K562 (cell line): ENCODE measurements around the gene MOSPD2.

ENCODE experiments used
- CBFB ChIP-seq: sonication (generic); formaldehyde crosslinking; IDR thresholded peaks from 2 replicates; pipeline ENCODE4 v1.4.0; 2020; ENCODE audit warnings: mild to moderate bottlenecking, missing genetic modification reagents
- CBX5 ChIP-seq: IDR thresholded peaks from 2 replicates; pipeline ENCODE4 v1.6.1; 2014; ENCODE audit warnings: low read depth, borderline replicate concordance
- EZH2 ChIP-seq: IDR thresholded peaks from 2 replicates; pipeline ENCODE4 v1.6.1; 2012; ENCODE audit warnings: low read depth, mild to moderate bottlenecking, inconsistent platforms, low read length, borderline replicate concordance
- KLF16 ChIP-seq: IDR thresholded peaks from 2 replicates; pipeline ENCODE4 v1.6.1; 2016; ENCODE audit warnings: antibody characterized with exemption
- NR2C2 ChIP-seq, 2 experiments: fragments of 200-800 bp in 1 of 2; sonication (Bioruptor generic) in 1 of 2; sonication (generic) in 1 of 2; formaldehyde crosslinking in 1 of 2; IDR thresholded peaks; 2 replicates each; pipeline versions ENCODE4 v1.6.1 to v1.8.0; 2016 to 2022; ENCODE audit warnings: mild to moderate bottlenecking in 1 of 2, missing compliant biosample characterization in 1 of 2, missing genetic modification characterization in 1 of 2, missing genetic modification reagents in 1 of 2
- SMC3 ChIP-seq: conservative IDR thresholded peaks from 2 replicates; pipeline ENCODE4 v1.6.1; 2011; ENCODE audit warnings: low read depth, low read length, improper control_type of control experiment; ENCODE audit not compliant: insufficient read depth
- SP1 ChIP-seq: sonication (generic); formaldehyde crosslinking; IDR thresholded peaks from 2 replicates; pipeline ENCODE4 v1.8.1; 2022; ENCODE audit warnings: mild to moderate bottlenecking, missing genetic modification reagents
- TAF1 ChIP-seq: IDR thresholded peaks from 2 replicates; pipeline ENCODE4 v1.6.1; 2011; ENCODE audit warnings: mild to moderate bottlenecking, low read length, moderate library complexity; ENCODE audit not compliant: insufficient read depth, control insufficient read depth, severe bottlenecking; ENCODE audit errors: extremely low read depth
- ZNF347 ChIP-seq: fragments of 450-650 bp; formaldehyde crosslinking; IDR thresholded peaks from 2 replicates; pipeline ENCODE4 v1.4.0; 2020; ENCODE audit warnings: low read depth, mild to moderate bottlenecking, moderate library complexity
- ZNF785 ChIP-seq: fragments of 250-450 bp; sonication (Bioruptor Pico); IDR thresholded peaks from 2 replicates; pipeline ENCODE4 v1.4.0; 2020; ENCODE audit warnings: mild to moderate bottlenecking
- TF ChIP-seq, protein P1 (sequence below), 3 experiments: IDR thresholded peaks in 2 of 3; conservative IDR thresholded peaks in 1 of 3; 2 replicates each; pipeline ENCODE4 v1.5.1; 2011 to 2012; ENCODE audit warnings: low read length in 3 of 3, mild to moderate bottlenecking in 3 of 3, control low read depth in 2 of 3, improper control_type of control experiment in 1 of 3, inconsistent platforms in 1 of 3, low read depth in 1 of 3, mixed read lengths in 1 of 3, moderate library complexity in 1 of 3; ENCODE audit not compliant: insufficient read depth in 2 of 3
- TF ChIP-seq, protein P2 (sequence below), 2 experiments: IDR thresholded peaks; 2 replicates each; pipeline ENCODE4 v1.6.1; 2011; ENCODE audit warnings: borderline replicate concordance in 1 of 2, control low read depth in 1 of 2, low read depth in 1 of 2, low read length in 1 of 2, mild to moderate bottlenecking in 1 of 2, mixed read lengths in 1 of 2, moderate library complexity in 1 of 2; ENCODE audit not compliant: insufficient read depth in 1 of 2, insufficient read length in 1 of 2, poor library complexity in 1 of 2, severe bottlenecking in 1 of 2; ENCODE audit errors: extremely low read depth in 1 of 2
- TF ChIP-seq, protein P3 (sequence below): fragments of 450-650 bp; formaldehyde crosslinking; IDR thresholded peaks from 2 replicates; pipeline ENCODE4 v1.4.0; 2020; ENCODE audit warnings: mild to moderate bottlenecking
- TF ChIP-seq, protein P4 (sequence below): fragments of 150-350 bp; conservative IDR thresholded peaks from 2 replicates; pipeline ENCODE4 v1.6.1; 2014; ENCODE audit warnings: low read length

DNA sequence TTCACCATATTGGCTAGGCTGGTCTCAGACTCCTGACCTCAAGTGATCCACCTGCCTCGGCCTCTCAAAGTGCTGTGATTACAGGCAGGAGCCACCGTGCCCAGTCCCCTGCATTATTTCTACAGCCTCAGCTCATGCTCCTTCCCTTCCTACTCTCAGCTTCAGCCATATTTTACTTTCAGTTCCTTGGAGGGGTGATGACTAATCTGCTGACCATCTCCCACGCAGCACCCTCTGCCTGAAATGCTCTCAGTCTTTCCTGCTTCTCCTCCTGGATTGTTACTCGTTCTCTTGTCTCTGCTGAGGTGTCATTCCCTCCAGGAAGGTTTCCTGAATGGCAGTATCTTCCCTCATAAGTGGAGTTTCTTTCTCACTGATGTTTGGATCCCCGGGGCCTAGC is 63.3 kb downstream of the MOSPD2 start:
- TF ChIP-seq TAF1 (no peak), CBFB (CRISPR knock-in tag) (no peak), EZH2 (no peak), CBX5 (no peak), NR2C2 (CRISPR knock-in tag; IDR thresholded peaks at IDR 0.05) (no peak), NR2C2 (tag; IDR thresholded peaks at IDR 0.05) (no peak), SP1 (CRISPR knock-in tag) (no peak), KLF16 (no peak), ZNF347 (CRISPR knock-in tag) (no peak), ZNF785 (CRISPR knock-in tag) (no peak), SMC3 (no peak)
- TF ChIP-seq, protein P1, sequence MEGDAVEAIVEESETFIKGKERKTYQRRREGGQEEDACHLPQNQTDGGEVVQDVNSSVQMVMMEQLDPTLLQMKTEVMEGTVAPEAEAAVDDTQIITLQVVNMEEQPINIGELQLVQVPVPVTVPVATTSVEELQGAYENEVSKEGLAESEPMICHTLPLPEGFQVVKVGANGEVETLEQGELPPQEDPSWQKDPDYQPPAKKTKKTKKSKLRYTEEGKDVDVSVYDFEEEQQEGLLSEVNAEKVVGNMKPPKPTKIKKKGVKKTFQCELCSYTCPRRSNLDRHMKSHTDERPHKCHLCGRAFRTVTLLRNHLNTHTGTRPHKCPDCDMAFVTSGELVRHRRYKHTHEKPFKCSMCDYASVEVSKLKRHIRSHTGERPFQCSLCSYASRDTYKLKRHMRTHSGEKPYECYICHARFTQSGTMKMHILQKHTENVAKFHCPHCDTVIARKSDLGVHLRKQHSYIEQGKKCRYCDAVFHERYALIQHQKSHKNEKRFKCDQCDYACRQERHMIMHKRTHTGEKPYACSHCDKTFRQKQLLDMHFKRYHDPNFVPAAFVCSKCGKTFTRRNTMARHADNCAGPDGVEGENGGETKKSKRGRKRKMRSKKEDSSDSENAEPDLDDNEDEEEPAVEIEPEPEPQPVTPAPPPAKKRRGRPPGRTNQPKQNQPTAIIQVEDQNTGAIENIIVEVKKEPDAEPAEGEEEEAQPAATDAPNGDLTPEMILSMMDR (IDR thresholded peaks at IDR 0.05 in 2 of 3, conservative IDR thresholded peaks at IDR 0.05 in 1 of 3; ENCODE audit: insufficient read depth in 2 of 3, low read depth in 1 of 3, low read length in 3 of 3) = no peak
- TF ChIP-seq, protein P2, sequence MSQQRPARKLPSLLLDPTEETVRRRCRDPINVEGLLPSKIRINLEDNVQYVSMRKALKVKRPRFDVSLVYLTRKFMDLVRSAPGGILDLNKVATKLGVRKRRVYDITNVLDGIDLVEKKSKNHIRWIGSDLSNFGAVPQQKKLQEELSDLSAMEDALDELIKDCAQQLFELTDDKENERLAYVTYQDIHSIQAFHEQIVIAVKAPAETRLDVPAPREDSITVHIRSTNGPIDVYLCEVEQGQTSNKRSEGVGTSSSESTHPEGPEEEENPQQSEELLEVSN (IDR thresholded peaks at IDR 0.05; ENCODE audit: borderline replicate concordance in 1 of 2, extremely low read depth in 1 of 2, insufficient read depth in 1 of 2, insufficient read length in 1 of 2, low read depth in 1 of 2, low read length in 1 of 2, poor library complexity in 1 of 2, severe bottlenecking in 1 of 2) = no peak
- TF ChIP-seq, protein P3, sequence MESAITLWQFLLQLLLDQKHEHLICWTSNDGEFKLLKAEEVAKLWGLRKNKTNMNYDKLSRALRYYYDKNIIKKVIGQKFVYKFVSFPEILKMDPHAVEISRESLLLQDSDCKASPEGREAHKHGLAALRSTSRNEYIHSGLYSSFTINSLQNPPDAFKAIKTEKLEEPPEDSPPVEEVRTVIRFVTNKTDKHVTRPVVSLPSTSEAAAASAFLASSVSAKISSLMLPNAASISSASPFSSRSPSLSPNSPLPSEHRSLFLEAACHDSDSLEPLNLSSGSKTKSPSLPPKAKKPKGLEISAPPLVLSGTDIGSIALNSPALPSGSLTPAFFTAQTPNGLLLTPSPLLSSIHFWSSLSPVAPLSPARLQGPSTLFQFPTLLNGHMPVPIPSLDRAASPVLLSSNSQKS = no peak
- TF ChIP-seq, protein P4, sequence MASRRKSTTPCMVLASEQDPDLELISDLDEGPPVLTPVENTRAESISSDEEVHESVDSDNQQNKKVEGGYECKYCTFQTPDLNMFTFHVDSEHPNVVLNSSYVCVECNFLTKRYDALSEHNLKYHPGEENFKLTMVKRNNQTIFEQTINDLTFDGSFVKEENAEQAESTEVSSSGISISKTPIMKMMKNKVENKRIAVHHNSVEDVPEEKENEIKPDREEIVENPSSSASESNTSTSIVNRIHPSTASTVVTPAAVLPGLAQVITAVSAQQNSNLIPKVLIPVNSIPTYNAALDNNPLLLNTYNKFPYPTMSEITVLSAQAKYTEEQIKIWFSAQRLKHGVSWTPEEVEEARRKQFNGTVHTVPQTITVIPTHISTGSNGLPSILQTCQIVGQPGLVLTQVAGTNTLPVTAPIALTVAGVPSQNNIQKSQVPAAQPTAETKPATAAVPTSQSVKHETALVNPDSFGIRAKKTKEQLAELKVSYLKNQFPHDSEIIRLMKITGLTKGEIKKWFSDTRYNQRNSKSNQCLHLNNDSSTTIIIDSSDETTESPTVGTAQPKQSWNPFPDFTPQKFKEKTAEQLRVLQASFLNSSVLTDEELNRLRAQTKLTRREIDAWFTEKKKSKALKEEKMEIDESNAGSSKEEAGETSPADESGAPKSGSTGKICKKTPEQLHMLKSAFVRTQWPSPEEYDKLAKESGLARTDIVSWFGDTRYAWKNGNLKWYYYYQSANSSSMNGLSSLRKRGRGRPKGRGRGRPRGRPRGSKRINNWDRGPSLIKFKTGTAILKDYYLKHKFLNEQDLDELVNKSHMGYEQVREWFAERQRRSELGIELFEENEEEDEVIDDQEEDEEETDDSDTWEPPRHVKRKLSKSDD = no peak
